Adrenal gland (tissue), 5 donors: ENCODE data around the gene NME7.

Source experiments
- POLR2A ChIP-seq, 2 donors: fragments of 450-650 bp; IDR thresholded peaks; one replicate each; pipeline ENCODE4 v1.6.1; 2017; ENCODE audit warnings: antibody characterized with exemption in 2 of 2, mild to moderate bottlenecking in 2 of 2, moderate library complexity in 1 of 2
- TF ChIP-seq, protein P1 (sequence below), 6 experiments: fragments of 450-650 bp in 4 of 6; fragments of 200-600 bp in 2 of 6; sonication (generic) in 1 of 6; IDR thresholded peaks; 1 replicate in 5 of 6; 2 replicates in 1 of 6; pipeline versions ENCODE4 v1.5.1 to v1.8.0; 2016 to 2021; ENCODE audit warnings: antibody characterized with exemption in 6 of 6, mild to moderate bottlenecking in 2 of 6, moderate library complexity in 1 of 6
- donor health status: DM: no; HTN: no; CAD: no.

DNA sequence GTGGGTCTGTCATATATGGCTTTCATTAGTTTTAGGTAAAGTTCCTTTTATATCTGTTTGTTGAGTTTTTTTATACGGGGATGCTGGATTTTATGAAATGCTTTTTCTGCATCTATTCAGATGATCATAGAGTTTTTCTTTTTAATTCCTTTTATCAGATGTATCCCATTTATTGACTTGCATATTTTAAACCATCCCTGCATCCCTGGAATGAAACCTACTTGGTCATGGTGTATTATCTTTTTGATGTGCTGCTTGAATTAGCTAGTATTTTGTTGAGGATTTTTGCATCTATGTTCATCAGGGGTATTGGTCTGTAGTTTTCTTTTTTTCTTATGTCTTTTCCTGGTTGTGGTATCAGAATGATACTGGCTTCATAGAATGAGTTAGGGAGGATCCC lies 118.0 kb downstream of the NME7 start:
- TF ChIP-seq, protein P1, sequence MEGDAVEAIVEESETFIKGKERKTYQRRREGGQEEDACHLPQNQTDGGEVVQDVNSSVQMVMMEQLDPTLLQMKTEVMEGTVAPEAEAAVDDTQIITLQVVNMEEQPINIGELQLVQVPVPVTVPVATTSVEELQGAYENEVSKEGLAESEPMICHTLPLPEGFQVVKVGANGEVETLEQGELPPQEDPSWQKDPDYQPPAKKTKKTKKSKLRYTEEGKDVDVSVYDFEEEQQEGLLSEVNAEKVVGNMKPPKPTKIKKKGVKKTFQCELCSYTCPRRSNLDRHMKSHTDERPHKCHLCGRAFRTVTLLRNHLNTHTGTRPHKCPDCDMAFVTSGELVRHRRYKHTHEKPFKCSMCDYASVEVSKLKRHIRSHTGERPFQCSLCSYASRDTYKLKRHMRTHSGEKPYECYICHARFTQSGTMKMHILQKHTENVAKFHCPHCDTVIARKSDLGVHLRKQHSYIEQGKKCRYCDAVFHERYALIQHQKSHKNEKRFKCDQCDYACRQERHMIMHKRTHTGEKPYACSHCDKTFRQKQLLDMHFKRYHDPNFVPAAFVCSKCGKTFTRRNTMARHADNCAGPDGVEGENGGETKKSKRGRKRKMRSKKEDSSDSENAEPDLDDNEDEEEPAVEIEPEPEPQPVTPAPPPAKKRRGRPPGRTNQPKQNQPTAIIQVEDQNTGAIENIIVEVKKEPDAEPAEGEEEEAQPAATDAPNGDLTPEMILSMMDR (IDR thresholded peaks at IDR 0.05): no peak
- TF ChIP-seq POLR2A (IDR thresholded peaks at IDR 0.05): no peak
